ENCODE results near the gene C6orf163. TPM values are rescaled to one million over a fixed set of nuclear protein-coding genes. Genes with fewer than 3 reads are reported as not detected.
"Not testable (repeated sequence)": the region's sequence is repeated elsewhere in the genome, so short reads cannot be mapped to it uniquely, and the experiment has no call there.

The C6orf163 gene
- total and polyA plus RNA-seq, 10 of the 15 experiments (the other 5 are each of a cell fraction or from before 2014, with no cell fraction given), result 0.56 to 3.7 (median 1.2) TPM

DNA sequence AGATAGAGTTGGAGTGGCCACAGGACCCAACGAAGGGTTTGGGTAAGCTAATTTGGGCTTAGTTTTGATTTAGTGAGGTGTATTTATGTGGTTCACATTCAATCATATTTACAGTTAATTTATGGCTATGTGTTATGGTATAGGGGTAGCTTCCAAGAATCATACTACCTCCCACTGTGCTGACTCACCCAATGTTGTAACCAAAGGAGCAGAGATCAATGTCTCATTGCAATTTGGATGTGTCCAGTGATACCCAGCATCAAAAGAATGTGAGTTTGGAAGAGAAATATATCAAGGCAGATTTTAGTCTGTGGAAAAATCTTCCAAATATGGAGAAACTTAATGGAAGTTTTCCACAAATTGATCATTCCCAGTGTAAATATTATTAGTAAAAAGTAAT lies 47.5 kb upstream of the C6orf163 start (continued):
- TF ChIP-seq, protein P1, sequence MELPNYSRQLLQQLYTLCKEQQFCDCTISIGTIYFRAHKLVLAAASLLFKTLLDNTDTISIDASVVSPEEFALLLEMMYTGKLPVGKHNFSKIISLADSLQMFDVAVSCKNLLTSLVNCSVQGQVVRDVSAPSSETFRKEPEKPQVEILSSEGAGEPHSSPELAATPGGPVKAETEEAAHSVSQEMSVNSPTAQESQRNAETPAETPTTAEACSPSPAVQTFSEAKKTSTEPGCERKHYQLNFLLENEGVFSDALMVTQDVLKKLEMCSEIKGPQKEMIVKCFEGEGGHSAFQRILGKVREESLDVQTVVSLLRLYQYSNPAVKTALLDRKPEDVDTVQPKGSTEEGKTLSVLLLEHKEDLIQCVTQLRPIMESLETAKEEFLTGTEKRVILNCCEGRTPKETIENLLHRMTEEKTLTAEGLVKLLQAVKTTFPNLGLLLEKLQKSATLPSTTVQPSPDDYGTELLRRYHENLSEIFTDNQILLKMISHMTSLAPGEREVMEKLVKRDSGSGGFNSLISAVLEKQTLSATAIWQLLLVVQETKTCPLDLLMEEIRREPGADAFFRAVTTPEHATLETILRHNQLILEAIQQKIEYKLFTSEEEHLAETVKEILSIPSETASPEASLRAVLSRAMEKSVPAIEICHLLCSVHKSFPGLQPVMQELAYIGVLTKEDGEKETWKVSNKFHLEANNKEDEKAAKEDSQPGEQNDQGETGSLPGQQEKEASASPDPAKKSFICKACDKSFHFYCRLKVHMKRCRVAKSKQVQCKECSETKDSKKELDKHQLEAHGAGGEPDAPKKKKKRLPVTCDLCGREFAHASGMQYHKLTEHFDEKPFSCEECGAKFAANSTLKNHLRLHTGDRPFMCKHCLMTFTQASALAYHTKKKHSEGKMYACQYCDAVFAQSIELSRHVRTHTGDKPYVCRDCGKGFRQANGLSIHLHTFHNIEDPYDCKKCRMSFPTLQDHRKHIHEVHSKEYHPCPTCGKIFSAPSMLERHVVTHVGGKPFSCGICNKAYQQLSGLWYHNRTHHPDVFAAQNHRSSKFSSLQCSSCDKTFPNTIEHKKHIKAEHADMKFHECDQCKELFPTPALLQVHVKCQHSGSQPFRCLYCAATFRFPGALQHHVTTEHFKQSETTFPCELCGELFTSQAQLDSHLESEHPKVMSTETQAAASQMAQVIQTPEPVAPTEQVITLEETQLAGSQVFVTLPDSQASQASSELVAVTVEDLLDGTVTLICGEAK (IDR thresholded peaks at IDR 0.05; ENCODE audit: borderline replicate concordance), result no peak

DNA sequence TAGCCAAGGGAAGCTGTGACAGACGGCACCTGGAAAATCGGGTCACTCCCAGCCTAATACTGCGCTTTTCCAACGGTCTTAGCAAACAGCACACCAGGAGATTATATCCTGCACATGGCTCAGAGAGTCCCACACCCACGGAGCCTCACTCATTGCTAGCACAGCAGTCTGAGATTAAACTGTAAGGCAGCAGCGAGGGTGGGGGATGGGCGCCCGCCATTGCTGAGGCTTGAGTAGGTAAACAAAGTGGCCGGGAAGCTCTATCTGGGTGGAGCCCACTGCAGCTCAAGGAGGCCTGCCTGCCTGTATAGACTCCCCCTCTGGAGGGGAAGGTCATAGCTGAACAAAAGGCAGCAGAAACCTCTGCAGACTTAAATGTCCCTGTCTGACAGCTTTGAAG lies 43.3 kb upstream of the C6orf163 start:
- DNase-seq (ENCODE audit: low read depth, low spot score); intact Hi-C loops (cut with micrococcal nuclease; ENCODE audit: unreplicated experiment); POLR2A ChIA-PET; H3K4me1 ChIP-seq (ENCODE audit: control insufficient read depth, insufficient read depth, low read length); H3K9me3 ChIP-seq (replicated peaks; ENCODE audit: control insufficient read depth, insufficient read depth, low read length); FAIRE-seq; H3K36me3 ChIP-seq (ENCODE audit: control insufficient read depth in 2 of 2, insufficient read depth in 2 of 2, low read length in 1 of 2); H3K27ac ChIP-seq (ENCODE audit: control insufficient read depth, insufficient read depth); RAD21 ChIA-PET (ENCODE audit: unreplicated experiment); BruUV-seq (replicated peaks); ATAC-seq; H3K79me2 ChIP-seq (ENCODE audit: control insufficient read depth, insufficient read depth, low read length); SMC1A ChIA-PET (ENCODE audit: uncharacterized antibody, unreplicated experiment); H3K27me3 ChIP-seq (replicated peaks in 1 of 2; ENCODE audit: control insufficient read depth in 2 of 2, insufficient read depth in 2 of 2, low read length in 1 of 2); H3K4me3 ChIP-seq; H3K4me2 ChIP-seq (ENCODE audit: control insufficient read depth, insufficient read depth); H4K20me1 ChIP-seq (ENCODE audit: control insufficient read depth, insufficient read depth); in situ Hi-C loops (cut with MboI); H2AFZ ChIP-seq (ENCODE audit: control insufficient read depth, low read depth, low read length); H3K9ac ChIP-seq (ENCODE audit: control insufficient read depth, insufficient read depth, low read length): not testable (repeated sequence)
- CTCF ChIA-PET, result interaction anchor here (1.1 to 1.8 kb wide), 2 partner anchors 21 to 45 kb away, joined by 3 to 7 read pairs; partner anchors contain the start of gene SMIM8
- WGBS (ENCODE audit: insufficient coverage, insufficient replicate concordance, low lambda C conversion rate, missing lambda C conversion rate), result 69% methylated on average over 9 of the region's 9 CpGs
